ENCODE measurements around the gene TAF9. TPM values are rescaled to one million over a fixed set of nuclear protein-coding genes. Genes with fewer than 3 reads are reported as not detected.

Gene TAF9
- total and polyA plus RNA-seq, 12 donors, result 35.8 to 62.2 (median 44.5) TPM

- intact Hi-C loops (cut with DNase I), result loop anchor here in 4 of 10 donors (10.0 kb wide), 2 partner anchors 126 to 266 kb away; partner anchors contain the start of genes CDK7 (in 2 of the 4) and SLC30A5 (in 2 of the 4)
- DNase-seq (no peak), ATAC-seq (no peak)
- TF ChIP-seq CTCF (IDR thresholded peaks at IDR 0.05), result no peak
- WGBS, 2 donors, result 92 to 100% methylated on average over 1 of the region's 1 CpG
- no peaks in the 10 kb centered on the region for H3K9me3 ChIP-seq
- no peak overlapping the region for H3K4me3 ChIP-seq
- no peak overlapping the region for H3K27ac ChIP-seq
- H3K4me1 ChIP-seq, result peaks cover 0 to 6% (median 0%) of the 10 kb centered on the region in 9 donors
- peaks cover 0 to 65% (median 0%) of the 10 kb centered on the region in 9 donors for H3K36me3 ChIP-seq
- no peaks in the 10 kb centered on the region for H3K27me3 ChIP-seq
Observed at GRCh38 chr5:69360442-69360841, 8.9 kb downstream of the TAF9 start.

GRCh38 chr5:69359699-69360098, 9.6 kb downstream of the TAF9 start:
- no peak overlapping the region for H3K4me3 ChIP-seq
- no peaks in the 10 kb centered on the region for H3K27me3 ChIP-seq
- ATAC-seq (no peak), DNase-seq (no peak)
- H3K36me3 ChIP-seq, result peaks cover 0 to 65% (median 6%) of the 10 kb centered on the region in 9 donors
- TF ChIP-seq CTCF (IDR thresholded peaks at IDR 0.05), result no peak
- no peaks in the 10 kb centered on the region for H3K9me3 ChIP-seq
- peaks cover 0 to 6% (median 0%) of the 10 kb centered on the region in 9 donors for H3K4me1 ChIP-seq
- H3K27ac ChIP-seq, result no peak overlapping the region
- WGBS, 2 donors, result 51 to 66% methylated on average over 3 of the region's 3 CpGs
- intact Hi-C loops (cut with DNase I), result loop anchor here in 4 of 10 donors (10.0 kb wide), 2 partner anchors 125 to 265 kb away; partner anchors contain the start of genes CDK7 (in 2 of the 4) and SLC30A5 (in 2 of the 4)

GRCh38 chr5:69350664-69351063, 18.7 kb downstream of the TAF9 start:
- Histone ChIP-seq H3K4me1 (no peaks in the 10 kb centered on the region), H3K27me3 (no peaks in the 10 kb centered on the region)
- intact Hi-C loops (cut with DNase I), result no loop called here

GRCh38 chr5:69343083-69343482, 26.2 kb downstream of the TAF9 start:
- no peaks in the 10 kb centered on the region for H3K27me3 ChIP-seq
- DNase-seq, result no peak
- no peak for ATAC-seq
- H3K4me3 ChIP-seq, result no peak overlapping the region
- intact Hi-C loops (cut with DNase I), result no loop called here
- no peak for TF ChIP-seq CTCF (IDR thresholded peaks at IDR 0.05)
- peaks cover 0 to 4% (median 0%) of the 10 kb centered on the region in 9 donors for H3K36me3 ChIP-seq
- no peak overlapping the region for H3K27ac ChIP-seq
- WGBS, 2 donors, result 56 to 81% methylated on average over 1 of the region's 1 CpG
- no peaks in the 10 kb centered on the region for H3K4me1 ChIP-seq
- H3K9me3 ChIP-seq, result no peaks in the 10 kb centered on the region

More at GRCh38 chr5:69350664-69351063, 18.7 kb downstream of the TAF9 start:
- no peak overlapping the region for H3K4me3 ChIP-seq
- ATAC-seq (no peak), DNase-seq (no peak)
- no peak overlapping the region for H3K27ac ChIP-seq
- peaks cover 0 to 64% (median 15%) of the 10 kb centered on the region in 9 donors for H3K36me3 ChIP-seq
- no peaks in the 10 kb centered on the region for H3K9me3 ChIP-seq
- TF ChIP-seq CTCF (IDR thresholded peaks at IDR 0.05), result no peak

All from heart right ventricle (tissue), 16 donors.